ENCODE measurements around the gene RIPOR3.
A peak's percentile ranks its signal among the peaks of the same experiment; 100 is the strongest.
"Not testable (repeated sequence)": the region's sequence is repeated elsewhere in the genome, so short reads cannot be mapped to it uniquely, and the experiment has no call there.

Gene RIPOR3

DNA sequence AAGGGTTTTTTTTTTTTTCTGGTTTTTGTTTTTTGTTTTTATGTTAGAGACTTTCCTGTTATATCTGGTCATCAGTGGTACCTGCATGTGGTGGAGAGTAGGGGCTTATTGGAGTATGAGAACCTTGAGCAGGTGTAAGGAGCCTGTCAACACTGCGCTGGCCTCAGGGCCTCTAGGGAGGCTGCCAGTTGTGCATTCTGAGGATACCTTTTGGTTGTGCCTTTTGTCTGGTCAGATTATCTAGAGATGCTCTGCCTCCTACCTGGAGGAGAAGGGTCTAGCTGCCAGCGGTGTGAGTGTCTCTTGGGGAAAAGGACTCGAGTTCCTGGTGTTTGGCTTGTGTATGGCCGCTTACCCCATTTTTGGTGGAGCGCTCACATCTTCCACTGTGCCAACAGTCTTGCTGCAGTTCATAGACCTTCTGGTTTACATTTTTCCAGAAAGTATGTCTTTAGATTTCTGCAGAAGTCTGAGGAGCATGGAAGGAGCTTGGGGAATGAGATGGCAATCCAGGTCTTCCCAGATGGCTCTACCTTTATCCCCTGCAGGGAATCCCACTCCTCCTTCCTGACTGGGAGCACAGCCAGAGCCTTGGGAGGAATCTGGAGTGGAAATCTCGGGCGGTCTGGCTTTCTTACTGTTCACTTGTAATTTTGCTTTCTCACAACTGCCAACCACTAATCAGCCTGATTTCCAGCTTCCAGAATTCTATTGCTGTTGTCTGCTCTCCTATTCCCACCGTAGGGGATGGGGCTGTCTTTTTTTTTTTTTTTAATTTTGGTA, 131.3 kb downstream of the RIPOR3 start:
- FAIRE-seq (peak; percentile 48), DNase-seq (ENCODE audit: insufficient read length, low spot score) (no peak)

DNA sequence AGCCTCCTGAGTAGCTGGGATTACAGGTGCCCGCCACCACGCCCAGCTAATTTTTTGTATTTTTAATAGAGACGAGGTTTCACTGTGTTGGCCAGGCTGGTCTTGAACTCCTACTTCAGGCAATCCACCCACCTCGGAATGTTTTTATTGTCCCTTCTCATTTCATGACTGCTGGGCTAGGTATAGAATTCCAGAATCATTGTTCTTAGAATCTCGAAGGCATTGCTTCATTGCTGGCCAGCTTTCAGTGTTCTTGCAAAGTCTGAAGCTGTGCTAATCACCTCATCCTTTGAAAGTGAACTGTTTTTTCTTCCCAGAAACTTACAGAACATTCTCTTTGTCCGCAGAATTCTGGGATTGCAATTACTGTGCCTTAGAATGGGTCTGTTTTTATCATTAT, 132.2 kb downstream of the RIPOR3 start:
- FAIRE-seq (no peak), DNase-seq (ENCODE audit: insufficient read length, low spot score) (no peak)

DNA sequence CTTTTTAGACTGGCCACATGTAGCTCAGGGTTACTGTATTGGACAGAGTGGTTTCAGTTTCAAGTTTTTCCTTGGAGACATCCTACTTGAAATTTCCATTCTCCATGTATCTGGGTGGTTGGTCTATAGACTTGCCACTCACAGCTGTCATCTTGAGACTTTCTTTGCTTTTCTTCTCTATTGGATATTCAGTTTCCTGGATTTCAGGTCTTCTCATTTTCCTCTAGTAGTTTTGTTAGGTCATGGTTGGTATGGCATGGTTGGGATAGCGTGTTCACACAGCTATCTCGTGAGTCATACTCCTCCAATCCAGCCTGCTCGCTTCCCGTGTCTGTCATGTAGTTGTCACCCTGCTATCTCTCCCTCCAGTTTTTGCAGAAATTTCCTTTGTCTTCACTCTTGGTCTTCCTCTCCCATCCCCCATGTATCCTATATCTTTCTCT, 132.8 kb downstream of the RIPOR3 start:
- peak; percentile 97 for DNase-seq (ENCODE audit: insufficient read length, low spot score)
- FAIRE-seq = peak; percentile 99

DNA sequence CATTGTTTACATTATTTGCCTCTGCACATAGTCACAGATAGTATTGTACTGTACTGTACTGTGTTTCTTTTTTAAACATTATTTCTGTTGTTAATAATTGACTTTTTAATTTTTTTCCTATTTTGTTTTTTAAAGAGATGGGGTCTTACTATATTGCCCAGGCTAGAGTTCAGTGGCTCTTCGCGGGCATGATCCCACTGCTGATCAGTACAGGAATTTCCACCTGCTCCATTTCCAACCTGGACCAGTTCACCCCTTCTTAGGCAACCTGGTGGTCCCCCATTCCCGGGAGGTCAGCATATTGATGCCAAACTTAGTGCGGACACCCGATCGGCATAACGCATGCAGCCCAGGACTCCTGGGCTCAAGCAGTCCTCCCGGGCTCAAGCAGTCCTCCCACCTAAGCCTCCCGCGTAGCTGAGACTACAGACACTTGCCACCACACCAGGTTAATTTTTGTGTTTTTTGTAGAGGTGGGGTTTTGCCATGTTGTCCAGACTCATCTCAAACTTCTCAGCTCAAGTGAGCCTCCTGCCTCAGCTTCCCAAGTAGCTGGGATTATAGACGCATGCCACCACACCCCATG, 133.7 kb downstream of the RIPOR3 start:
- FAIRE-seq (no peak), DNase-seq (ENCODE audit: insufficient read length, low spot score) (no peak)

DNA sequence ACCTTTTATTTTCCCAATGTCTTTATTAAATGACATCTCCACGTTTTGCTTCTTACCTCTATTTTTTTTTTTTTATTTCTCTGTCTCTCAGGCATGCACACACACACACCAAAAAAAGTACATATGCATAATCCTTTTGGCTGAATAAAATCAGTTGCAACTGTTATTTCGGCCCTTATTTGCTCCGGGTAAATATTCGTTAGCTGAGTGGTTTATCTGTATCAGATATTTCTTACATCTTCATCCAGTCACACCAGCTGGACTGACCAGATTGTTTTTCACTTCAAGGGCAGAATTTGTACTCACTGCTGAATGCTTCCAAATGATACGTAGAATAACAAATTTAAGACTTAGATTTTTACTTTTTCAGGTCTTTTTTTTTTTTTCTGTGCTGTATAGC, 135.7 kb downstream of the RIPOR3 start:
- no peak for FAIRE-seq
- DNase-seq (ENCODE audit: insufficient read length, low spot score) = no peak

DNA sequence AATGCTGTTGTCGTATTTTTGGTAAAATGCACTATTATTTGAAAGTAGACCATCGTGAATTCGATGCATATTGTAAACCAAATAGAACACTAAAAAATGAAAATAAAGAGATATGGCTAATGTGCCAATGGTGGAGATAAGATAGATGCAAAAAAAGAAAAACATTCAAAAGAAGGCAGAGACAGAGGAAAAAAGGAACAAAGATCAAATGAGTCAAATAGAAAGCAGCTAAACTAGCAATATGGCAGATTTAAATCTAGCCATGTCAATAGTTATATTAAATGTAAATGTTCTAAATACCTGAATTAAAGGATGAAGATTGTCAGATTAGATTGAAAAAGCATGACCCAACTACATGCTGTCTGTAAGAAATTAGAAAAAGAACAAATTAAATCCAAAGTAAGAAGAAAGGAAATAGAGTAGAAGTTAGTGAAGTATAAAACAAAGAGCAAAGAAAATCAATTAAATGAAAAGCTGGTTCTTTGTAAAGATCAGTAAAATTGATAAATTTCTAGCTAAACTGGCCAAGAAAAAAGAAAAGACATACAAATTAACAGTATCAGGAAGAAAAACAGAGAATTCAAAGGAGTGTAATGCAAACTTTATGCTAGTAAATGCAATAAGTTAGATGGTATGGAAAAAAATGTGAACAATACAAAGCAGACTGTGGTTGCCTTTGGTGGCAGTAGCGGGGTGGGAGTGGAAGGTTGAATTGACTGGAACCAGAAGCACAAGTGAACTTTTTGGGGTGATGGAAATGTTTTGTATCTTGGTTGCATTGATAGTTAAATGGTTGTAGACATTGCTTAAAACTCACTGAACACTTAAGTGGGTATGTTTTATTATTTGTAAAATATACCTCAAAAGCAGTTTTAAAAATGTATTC, 136.4 kb downstream of the RIPOR3 start:
- FAIRE-seq (no peak), DNase-seq (ENCODE audit: insufficient read length, low spot score) (no peak)

DNA sequence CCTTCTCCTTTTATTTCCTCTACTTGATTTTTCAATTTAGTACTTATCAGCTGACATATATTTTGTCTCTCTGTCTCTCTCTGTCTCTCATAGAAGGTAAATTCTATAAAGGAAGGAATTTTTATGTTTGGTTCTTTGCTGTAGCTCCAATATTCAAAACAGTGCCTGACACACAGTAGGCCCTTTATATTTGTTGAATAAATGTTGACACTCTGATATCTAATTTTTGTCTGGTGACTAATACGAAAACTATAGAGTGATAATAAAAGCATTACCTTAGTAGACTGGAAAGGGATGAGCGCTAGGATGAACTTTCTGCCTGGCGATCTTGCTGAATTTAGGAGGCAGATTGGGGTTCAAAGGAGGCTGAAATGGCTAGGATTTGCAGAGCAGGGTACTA, 138.4 kb downstream of the RIPOR3 start:
- DNase-seq (ENCODE audit: insufficient read length, low spot score) (no peak), FAIRE-seq (no peak)

DNA sequence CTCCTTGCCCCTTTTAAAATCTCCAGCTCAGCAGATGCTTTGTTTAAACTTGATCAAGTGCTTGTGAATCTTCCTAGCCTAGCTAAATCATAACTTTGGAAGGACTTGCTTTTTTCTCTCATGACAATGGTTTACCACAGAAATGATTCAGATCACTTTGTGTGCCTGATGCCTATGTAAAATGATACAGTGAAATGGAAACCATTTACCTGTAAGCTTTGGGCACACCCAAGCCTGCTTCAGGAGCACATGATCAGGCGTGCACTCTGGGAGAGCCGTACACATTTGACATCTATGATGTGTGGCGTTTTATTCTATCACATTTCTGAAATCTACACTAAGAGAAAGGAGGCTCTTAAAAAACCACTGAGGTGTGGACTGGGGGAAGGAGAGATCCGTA, 140.1 kb downstream of the RIPOR3 start:
- no peak for DNase-seq (ENCODE audit: insufficient read length, low spot score)
- FAIRE-seq = peak; percentile 9

DNA sequence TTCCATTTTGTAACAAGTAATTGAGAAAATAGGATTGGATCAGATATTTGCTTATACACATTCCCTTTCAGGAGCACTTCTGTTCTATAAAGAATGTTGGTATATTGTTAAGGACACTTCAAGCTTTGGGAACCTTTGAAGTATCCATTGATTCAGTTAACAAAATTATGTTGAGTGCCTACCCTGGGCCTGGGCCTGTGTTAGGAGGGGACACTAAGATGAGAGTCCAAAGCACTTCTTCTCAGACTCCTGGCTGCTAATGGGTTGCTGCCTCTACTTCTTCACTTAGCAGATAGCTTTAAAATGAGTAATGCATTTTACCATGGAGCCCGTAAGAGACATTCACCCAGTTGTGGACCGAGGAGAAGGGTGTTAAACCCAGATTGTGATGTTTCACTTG, 140.8 kb downstream of the RIPOR3 start:
- FAIRE-seq = no peak
- no peak for DNase-seq (ENCODE audit: insufficient read length, low spot score)

DNA sequence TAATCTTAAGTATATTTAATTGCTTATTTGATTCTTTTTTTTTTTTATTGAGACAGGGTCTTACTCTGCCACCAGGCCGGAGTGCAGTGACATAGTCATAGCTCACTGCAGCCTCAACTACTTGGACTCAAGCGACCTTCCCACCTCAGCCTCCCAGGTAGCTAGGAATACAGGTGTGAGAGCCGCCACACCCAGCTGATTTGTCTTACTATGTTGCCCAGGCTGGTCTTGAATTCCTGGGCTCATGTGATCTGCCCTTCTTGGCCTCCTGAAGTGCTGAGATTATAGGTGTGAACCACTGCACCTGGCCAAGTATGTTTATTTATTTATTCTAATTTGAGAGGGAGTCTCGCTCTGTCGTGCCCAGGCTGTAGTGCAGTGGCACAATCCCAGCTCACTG, 142.9 kb downstream of the RIPOR3 start:
- no peak for FAIRE-seq
- no peak for DNase-seq (ENCODE audit: insufficient read length, low spot score)

DNA sequence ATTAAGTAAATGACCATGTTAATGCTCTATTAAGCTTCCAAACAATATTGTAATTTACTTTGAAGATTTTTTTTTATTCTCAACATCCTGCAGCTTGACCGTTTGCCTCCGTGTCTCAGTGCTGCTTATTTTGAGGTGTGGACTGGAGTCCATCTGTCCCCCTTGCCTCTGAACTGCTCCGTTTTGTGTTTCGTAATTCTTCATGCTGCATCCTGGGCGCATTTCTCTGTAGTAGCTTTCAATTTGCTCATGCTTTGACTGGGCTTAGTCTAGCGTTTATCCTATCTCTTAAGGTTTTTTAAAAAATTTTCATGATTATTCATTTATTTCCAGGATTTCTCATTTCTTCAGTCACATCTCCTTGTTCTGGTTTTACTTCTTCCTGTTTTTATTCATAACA, 143.4 kb downstream of the RIPOR3 start:
- no peak for FAIRE-seq
- no peak for DNase-seq (ENCODE audit: insufficient read length, low spot score)

DNA sequence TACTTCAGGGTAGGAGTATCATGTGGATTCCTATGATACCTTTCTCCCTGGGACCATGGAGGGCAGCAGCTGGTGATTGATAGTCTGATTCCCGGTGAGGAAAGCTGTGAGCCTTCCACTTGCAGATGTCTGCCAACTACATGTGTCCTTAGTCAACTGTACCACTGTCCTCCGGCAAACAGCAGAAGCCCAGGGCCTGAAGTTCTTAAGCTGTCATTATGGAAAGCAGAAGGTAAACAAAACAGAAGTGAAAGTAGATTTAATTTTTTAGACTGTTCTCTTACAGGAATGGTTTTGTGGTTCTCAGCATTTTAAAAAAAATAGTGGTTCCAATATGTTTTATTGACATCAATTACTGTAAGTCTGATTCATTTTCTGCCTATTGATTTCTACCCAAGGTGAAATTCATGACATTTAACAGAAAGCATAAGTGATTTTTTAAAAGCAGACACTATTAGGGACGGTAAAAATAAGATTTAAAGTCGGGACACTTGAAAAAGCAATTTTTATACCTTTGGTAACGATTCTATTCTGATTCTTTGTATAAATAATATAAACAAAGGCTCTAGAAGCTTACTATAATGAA, 144.5 kb downstream of the RIPOR3 start:
- DNase-seq (ENCODE audit: insufficient read length, low spot score) = no peak
- FAIRE-seq = no peak

DNA sequence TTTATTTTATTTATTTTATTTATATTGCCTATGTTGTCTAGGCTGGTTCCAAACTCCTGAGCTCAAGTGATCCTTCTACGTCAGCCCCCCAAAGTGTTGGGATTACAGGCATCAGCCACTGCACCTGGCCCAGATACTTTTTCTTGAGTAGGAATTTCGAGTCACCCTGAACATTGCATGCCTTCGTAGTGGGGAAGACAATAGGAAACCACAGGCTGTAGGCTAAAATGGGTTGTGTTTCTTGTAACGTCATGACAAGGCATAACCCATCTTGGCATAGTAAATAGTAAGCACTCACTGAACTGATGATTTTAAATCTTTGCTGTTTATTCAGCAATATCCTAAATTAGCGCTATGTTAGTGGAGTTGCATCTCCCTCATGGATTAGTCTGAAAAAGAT, 146.2 kb downstream of the RIPOR3 start:
- DNase-seq (ENCODE audit: insufficient read length, low spot score) (no peak), FAIRE-seq (peak; percentile 86)

DNA sequence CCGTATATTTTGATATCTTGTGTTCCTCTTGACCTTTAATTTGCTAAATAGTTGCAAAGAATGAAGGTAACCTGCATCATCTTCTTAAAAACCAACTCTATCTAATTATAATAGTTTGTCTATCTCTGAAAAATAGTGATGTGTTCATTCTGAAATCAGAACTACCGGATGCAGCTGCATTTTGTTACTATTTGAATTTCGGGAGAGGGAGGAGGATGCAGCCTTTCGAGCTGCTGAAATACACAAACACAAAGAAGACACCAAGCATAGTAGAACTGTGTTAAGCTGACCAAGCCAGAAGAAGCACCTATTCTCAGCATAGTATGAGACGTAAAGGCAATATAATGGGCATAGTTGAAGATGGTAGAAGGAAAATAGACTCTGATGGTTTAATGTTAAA, 148.0 kb downstream of the RIPOR3 start:
- peak; percentile 64 for FAIRE-seq
- no peak for DNase-seq (ENCODE audit: insufficient read length, low spot score)

DNA sequence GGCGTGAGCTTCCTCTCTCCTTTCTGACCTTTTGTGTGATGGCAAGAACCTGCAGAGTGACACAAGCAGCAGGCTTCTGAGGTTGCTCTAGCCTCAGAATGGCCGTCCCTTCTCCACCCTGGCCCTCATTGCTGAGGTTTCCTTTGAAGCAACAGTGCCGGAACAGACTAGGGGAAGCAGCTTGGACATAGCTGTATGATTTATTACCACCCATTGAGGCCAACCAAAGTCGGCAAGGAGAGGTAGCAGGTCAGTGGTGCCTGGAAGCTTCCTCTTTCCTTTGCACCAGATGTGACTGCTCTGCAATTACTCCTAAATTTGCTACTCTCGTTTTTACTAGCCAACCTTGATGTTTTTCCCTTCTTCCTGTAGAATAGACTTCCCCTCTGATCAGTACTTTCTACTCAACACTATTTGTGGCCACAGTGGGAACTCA, 149.7 kb downstream of the RIPOR3 start:
- no peak for DNase-seq (ENCODE audit: insufficient read length, low spot score)
- no peak for FAIRE-seq

DNA sequence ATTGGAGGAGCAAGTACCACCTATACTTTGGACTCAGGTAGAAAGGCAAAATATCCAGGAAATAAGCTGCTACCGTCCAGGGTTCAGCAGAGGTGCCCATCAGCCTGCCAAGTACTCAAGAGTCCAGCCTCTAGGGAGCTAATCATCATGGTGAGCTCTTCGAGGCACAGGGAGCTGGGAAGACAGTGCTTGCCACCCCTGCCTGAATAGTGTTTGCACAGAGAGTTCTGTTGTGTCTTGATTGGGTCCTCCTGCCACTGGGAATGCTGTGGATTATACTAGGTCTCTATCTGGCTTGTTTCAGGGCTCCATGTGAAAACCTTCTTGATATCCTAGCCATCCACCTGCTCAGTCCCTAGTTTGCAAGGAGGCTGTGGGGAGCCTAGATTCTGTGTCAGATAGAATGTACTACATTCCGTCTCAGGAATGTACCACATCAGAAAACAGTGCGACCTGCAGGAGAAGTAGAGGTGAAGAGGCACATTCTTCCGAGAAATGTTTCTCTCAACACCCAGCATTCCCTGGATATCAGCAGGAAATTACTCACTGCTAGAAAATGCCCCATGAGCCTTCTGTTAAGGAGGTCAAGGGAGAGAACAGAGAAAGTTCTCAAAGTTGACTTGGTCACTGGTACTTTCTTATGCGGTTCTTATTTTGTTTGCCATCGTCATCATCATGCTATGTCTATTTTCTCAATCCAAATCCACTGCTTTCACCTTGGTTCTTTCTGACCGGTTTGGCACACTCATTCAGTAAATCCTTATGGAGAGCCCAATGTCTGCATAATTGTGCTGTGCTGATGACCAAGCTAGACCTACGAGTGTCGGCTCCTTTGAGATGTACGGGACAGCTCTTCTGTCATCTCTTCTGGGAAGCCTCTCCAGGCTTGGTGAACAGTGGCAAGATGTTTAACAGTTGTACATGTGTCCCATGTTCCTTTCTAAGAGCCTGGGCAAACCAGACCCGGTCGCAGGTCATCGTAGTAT, 150.4 kb downstream of the RIPOR3 start:
- DNase-seq (ENCODE audit: insufficient read length, low spot score) (peak; percentile 96), FAIRE-seq (peak; percentile 99)

DNA sequence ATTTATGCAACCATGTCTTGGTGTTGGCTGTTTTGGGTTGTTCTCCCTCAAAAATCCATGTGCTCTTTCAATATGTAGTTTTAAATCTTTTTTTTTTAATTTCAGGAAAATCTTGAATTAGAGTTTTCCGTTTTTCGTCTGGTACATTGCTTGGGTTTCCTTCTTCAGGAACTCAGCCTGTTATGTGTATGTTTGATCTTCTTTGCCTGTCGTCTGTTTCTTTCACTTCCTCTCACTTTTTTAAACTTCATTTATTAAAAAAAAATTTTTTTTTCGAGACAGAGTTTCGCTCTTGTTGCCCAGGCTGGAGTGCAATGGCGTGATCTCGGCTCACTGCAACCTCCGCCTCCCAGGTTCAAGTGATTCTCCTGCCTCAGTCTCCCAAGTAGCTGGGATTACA, 151.5 kb downstream of the RIPOR3 start:
- DNase-seq (ENCODE audit: insufficient read length, low spot score); FAIRE-seq: not testable (repeated sequence)

DNA sequence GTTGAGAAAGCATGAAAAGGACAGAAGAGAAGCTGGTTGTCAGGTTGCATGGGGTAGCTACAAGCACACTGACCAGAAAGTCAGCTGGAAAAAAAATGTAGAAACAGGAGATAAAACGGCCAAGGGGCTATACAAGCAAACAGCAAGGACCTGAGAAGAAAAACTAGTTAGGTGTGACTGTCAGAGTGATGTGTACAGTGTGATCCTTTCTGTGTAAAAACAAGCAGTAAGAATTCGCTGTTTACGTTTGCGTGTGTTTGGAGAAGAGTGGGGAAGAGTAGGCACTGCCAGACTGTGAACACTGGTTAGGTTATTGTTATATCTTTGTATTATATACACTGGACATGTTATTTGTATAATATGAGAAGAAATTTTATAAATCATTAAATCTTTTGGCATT, 153.1 kb downstream of the RIPOR3 start:
- no peak for FAIRE-seq
- DNase-seq (ENCODE audit: insufficient read length, low spot score) = no peak

DNA sequence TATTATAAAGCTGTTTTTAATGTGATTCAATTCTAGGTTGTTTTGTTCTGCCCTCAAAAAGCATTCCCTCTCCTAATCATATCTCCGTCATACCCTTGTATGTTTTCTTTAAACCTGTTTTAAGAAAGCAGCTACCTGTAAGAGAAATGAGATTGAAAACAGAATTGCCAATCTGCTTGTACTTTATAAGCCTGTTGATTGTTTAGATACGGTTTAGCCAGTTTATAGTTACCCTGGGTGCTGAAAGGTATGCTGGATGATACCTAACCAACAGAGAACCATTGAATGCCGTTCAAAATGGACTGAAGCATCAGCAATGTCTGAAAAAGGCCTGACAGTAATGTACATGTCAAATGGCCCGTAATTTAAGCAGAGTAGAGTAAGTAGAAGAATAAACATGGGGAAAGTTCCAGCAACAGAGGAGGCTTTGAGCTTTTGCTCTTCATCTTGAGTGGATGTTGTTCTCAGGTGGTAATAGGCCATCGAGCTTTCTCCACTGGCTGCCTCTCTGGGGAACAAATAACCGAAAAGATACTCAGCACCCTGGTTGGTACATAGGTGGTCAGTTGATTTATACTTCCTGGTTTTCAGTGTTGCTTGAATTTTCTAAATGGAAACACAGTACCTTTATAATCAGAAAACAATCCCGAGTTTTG, 153.7 kb downstream of the RIPOR3 start:
- DNase-seq (ENCODE audit: insufficient read length, low spot score) = no peak
- peak; percentile 91 for FAIRE-seq
